Measurements from ENCODE around the gene CTCF.

CTCF gene

DNA sequence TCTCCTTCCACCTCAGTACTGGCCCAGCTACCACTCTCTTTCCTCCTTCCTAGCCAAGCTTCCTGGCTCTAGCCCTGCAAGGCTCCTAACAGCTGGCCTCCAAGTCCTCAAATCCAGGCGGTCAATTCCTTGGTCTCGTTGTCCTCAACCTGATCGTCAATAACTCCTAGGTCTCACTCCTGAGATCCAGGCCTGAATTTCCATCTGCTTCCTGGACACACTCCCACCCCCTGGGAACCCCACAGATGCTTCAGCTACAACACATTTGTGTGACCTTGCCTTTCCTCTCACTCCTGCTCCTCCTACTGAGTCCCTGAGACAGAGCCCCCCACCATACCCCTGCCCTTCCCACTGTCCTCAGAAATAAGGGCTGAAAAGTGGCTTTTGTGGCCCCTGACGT is 101.9 kb downstream of the CTCF start:
- Histone ChIP-seq H3K9ac (ENCODE audit: low read depth, low read length, poor library complexity, severe bottlenecking) (no peak overlapping the region), H3F3A (ENCODE audit: low read depth) (no peaks in the 10 kb centered on the region), H3K4me1 (ENCODE audit: insufficient read depth, low read length, poor library complexity, severe bottlenecking) (peaks cover 20% of the 10 kb centered on the region), H2AFZ (ENCODE audit: low read length) (no peak overlapping the region), H3K4me2 (ENCODE audit: low read depth, low read length, poor library complexity, severe bottlenecking) (no peak overlapping the region), H3K79me2 (ENCODE audit: insufficient read depth, low read length) (peaks cover 6% of the 10 kb centered on the region; the same call in 1 of the 2 replicates), H4K20me1 (ENCODE audit: insufficient read depth, low read length, poor library complexity, severe bottlenecking) (peaks cover 7% of the 10 kb centered on the region), H3K9me3 (ENCODE audit: insufficient read depth, low read depth, low read length) (no peaks in the 10 kb centered on the region), H3K36me3 (ENCODE audit: insufficient read depth, low read length) (no peaks in the 10 kb centered on the region), H3K9me2 (replicated peaks; ENCODE audit: low read depth, low read length) (no peaks in the 10 kb centered on the region), H3K27me3 (ENCODE audit: insufficient read depth, low read length, poor library complexity, severe bottlenecking) (no peaks in the 10 kb centered on the region), H3K4me3 (ENCODE audit: low read length, poor library complexity, severe bottlenecking) (no peak overlapping the region)
- no peak for TF ChIP-seq EZH2phosphoT487 (IDR thresholded peaks at IDR 0.05; ENCODE audit: borderline replicate concordance)
- TF ChIP-seq, protein P1, sequence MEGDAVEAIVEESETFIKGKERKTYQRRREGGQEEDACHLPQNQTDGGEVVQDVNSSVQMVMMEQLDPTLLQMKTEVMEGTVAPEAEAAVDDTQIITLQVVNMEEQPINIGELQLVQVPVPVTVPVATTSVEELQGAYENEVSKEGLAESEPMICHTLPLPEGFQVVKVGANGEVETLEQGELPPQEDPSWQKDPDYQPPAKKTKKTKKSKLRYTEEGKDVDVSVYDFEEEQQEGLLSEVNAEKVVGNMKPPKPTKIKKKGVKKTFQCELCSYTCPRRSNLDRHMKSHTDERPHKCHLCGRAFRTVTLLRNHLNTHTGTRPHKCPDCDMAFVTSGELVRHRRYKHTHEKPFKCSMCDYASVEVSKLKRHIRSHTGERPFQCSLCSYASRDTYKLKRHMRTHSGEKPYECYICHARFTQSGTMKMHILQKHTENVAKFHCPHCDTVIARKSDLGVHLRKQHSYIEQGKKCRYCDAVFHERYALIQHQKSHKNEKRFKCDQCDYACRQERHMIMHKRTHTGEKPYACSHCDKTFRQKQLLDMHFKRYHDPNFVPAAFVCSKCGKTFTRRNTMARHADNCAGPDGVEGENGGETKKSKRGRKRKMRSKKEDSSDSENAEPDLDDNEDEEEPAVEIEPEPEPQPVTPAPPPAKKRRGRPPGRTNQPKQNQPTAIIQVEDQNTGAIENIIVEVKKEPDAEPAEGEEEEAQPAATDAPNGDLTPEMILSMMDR (conservative IDR thresholded peaks at IDR 0.05; ENCODE audit: low read length) = no peak

DNA sequence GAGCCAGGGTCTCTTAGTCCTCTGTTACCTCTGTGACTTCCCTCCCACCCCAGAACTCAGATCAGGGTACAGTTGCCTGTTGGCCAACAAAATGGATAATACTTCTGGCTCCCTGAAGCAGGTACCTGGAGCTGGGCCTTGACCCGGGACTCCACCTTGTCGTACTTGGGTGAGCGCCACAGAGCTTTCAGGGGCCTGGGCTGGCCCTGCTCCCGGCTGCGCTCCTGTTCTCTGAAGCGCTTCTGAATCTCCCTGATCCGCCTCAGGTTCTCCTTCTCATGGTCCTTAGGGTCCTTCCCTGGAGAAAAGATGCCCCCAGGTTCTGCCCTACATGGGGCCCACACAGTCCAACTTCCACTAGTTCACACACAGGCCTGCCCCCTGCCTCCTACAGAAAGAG is 102.5 kb downstream of the CTCF start:
- H3K9me3 ChIP-seq (ENCODE audit: insufficient read depth, low read depth, low read length) = no peaks in the 10 kb centered on the region

DNA sequence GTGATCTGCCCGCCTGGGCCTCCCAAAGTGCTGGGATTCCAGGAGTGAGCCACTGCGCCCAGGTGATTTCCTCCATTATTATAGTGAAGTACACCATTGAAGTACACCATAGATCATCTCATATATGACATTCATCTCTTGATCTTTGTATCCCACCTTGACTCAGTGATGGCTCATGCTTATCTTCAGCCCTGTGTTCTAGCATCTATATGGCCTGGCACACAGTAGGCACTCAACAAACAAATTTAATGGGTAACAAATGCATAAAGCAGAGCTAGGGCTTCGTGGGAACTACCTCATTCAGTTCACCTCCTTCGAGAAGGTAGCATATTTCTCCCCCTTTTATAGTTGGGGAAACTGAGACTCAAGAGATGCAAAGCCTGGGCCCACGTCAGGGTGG is 103.3 kb downstream of the CTCF start:
- Histone ChIP-seq H3K9ac (ENCODE audit: low read depth, low read length, poor library complexity, severe bottlenecking) (peak overlapping the region; percentile 65), H3K4me2 (ENCODE audit: low read depth, low read length, poor library complexity, severe bottlenecking) (peak overlapping the region; percentile 79), H3K4me1 (ENCODE audit: insufficient read depth, low read length, poor library complexity, severe bottlenecking) (peaks cover 18% of the 10 kb centered on the region)

More for the DNA sequence above, 102.5 kb downstream of the CTCF start:
- Histone ChIP-seq H4K20me1 (ENCODE audit: insufficient read depth, low read length, poor library complexity, severe bottlenecking) (peaks cover 1% of the 10 kb centered on the region), H3K4me3 (ENCODE audit: low read length, poor library complexity, severe bottlenecking) (no peak overlapping the region), H3K4me1 (ENCODE audit: insufficient read depth, low read length, poor library complexity, severe bottlenecking) (peaks cover 18% of the 10 kb centered on the region), H3F3A (ENCODE audit: low read depth) (no peaks in the 10 kb centered on the region), H3K9ac (ENCODE audit: low read depth, low read length, poor library complexity, severe bottlenecking) (no peak overlapping the region), H3K9me2 (replicated peaks; ENCODE audit: low read depth, low read length) (no peaks in the 10 kb centered on the region), H3K4me2 (ENCODE audit: low read depth, low read length, poor library complexity, severe bottlenecking) (no peak overlapping the region), H3K36me3 (ENCODE audit: insufficient read depth, low read length) (no peaks in the 10 kb centered on the region), H3K27me3 (ENCODE audit: insufficient read depth, low read length, poor library complexity, severe bottlenecking) (no peaks in the 10 kb centered on the region), H3K79me2 (ENCODE audit: insufficient read depth, low read length) (0 out of 2 replicates have a peak, but pooled peaks cover under 1% of the 10 kb centered on the region), H2AFZ (ENCODE audit: low read length) (no peak overlapping the region)
- TF ChIP-seq, protein P1 (conservative IDR thresholded peaks at IDR 0.05; ENCODE audit: low read length) = no peak
- no peak for TF ChIP-seq EZH2phosphoT487 (IDR thresholded peaks at IDR 0.05; ENCODE audit: borderline replicate concordance)

More for the DNA sequence above, 103.3 kb downstream of the CTCF start:
- TF ChIP-seq, protein P1 (conservative IDR thresholded peaks at IDR 0.05; ENCODE audit: low read length) = no peak
- TF ChIP-seq EZH2phosphoT487 (IDR thresholded peaks at IDR 0.05; ENCODE audit: borderline replicate concordance) = no peak
- no peaks in the 10 kb centered on the region for H3K79me2 ChIP-seq (ENCODE audit: insufficient read depth, low read length)
- H3K36me3 ChIP-seq (ENCODE audit: insufficient read depth, low read length) = no peaks in the 10 kb centered on the region
- H3K9me2 ChIP-seq (replicated peaks; ENCODE audit: low read depth, low read length) = no peaks in the 10 kb centered on the region
- peak overlapping the region; percentile 75 for H3K4me3 ChIP-seq (ENCODE audit: low read length, poor library complexity, severe bottlenecking)
- no peak overlapping the region for H2AFZ ChIP-seq (ENCODE audit: low read length)
- H3K27me3 ChIP-seq (ENCODE audit: insufficient read depth, low read length, poor library complexity, severe bottlenecking) = no peaks in the 10 kb centered on the region
- H3F3A ChIP-seq (ENCODE audit: low read depth) = no peaks in the 10 kb centered on the region
- no peaks in the 10 kb centered on the region for H4K20me1 ChIP-seq (ENCODE audit: insufficient read depth, low read length, poor library complexity, severe bottlenecking)
- H3K9me3 ChIP-seq (ENCODE audit: insufficient read depth, low read depth, low read length) = no peaks in the 10 kb centered on the region
